Stimulated activated CD4-positive, alpha-beta T cell treated with anti-CD3 and anti-CD28 coated beads, Interleukin-2, amount 100 ng/mL, for 4 hours (primary cell): ENCODE results near the gene ATIC.

ENCODE experiments used
- DNase-seq: peaks from one replicate; pipeline ENCODE4 v3.0.0-alpha.2; 2020; ENCODE audit warnings: low read depth

Gene ATIC

GRCh38 chr2:215376103-215376780, 64.4 kb downstream of the ATIC start:
- DNase-seq: no peak

GRCh38 chr2:215377283-215377682, 65.4 kb downstream of the ATIC start:
- DNase-seq: no peak

- DNase-seq: no peak
Observed at GRCh38 chr2:215378045-215378444, 66.2 kb downstream of the ATIC start.

DNA sequence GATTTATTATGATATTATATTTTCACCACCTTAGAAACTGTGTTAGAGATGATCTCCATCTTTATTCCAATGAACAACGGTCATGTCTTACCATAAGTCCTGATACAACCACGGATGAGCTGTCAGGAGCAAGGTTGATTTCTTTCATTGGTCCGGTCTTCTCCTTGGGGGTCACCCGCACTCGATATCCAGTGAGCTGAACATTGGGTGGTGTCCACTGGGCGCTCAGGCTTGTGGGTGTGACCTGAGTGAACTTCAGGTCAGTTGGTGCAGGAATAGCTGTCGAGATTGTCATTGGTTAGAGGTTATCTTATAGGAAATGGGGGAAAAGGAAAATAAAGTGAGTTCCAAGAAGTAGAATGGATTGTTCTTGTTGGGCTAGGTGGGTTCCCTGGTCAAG, 67.2 kb downstream of the ATIC start:
- no peak for DNase-seq

DNA sequence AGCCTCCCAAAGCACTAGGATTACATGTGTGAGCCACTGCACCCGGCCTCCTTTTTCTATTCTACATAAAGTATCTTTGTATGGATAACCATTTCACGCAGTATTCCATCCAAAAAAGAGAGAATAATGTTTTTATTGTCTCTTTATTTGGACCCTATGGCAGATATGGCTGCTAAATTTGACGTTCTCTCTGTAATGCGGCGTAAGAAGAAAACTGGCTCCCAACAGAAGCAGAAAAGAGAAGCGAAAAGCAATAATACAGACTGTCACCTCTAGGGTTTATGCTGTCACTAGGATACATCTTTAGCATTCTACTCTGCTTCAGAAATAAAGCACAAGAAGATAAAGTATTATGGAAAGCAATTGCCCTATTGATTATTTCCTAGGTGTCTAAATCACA, 68.1 kb downstream of the ATIC start:
- no peak for DNase-seq

DNA sequence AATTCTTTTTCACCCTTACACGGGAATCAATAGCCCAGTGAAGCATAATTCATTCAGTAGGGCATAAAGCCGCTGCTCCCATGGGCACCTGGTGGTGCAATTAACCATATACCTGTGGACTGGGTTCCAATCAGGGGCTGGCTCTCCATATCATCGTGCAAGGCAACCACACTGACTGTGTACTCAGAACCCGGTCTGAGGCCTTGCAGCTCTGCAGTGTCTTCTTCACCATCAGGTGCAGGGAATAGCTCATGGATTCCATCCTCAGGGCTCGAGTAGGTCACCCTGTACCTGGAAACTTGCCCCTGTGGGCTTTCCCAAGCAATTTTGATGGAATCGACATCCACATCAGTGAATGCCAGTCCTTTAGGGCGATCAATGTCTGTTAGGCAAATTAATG, 68.8 kb downstream of the ATIC start:
- no peak for DNase-seq

DNA sequence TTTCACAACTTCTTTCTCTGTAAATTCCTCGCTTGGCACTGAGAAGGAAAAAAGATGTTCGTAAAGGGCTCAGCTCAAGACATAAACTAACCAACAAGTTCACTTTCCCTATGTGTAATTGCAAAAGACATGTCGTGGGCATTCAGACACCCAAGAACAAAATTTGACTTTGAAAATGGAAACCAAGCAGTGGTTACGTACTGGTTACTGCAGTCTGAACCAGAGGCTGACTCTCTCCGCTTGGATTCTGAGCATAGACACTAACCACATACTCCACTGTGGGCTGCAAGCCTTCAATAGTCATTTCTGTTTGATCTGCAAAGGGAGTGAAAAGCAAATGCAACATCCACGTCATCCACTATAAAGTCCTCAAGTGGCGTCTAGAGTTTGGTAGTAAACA, 70.2 kb downstream of the ATIC start:
- no peak for DNase-seq

GRCh38 chr2:215382480-215382879, 70.6 kb downstream of the ATIC start:
- DNase-seq: no peak

DNA sequence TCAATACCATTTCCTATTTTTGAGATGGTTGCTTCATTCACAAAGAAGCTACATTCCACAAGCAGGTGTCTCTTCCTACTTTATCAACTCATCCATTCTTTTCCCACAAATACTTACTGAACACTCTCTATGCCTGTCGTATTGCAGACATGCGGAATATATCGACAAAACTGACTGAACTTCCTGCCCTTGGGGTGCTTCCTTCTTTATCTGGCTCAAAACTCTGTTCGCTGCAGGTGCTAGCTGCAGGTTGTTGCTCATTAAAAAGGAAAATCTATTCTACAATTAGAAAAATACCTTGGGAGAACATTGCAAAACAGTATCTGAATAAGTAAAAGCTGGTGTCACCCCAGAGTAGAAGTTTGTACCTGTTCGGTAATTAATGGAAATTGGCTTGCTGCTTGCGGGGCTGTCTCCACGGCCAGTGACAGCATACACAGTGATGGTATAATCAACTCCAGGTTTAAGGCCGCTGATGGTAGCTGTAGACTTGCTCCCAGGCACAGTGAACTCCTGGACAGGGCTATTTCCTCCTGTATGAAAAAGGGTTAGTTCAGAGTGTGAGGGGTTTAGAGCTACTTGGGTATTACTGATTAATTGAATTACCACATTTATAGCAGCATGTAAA, 71.9 kb downstream of the ATIC start:
- no peak for DNase-seq

GRCh38 chr2:215384710-215385109, 72.9 kb downstream of the ATIC start:
- no peak for DNase-seq

DNA sequence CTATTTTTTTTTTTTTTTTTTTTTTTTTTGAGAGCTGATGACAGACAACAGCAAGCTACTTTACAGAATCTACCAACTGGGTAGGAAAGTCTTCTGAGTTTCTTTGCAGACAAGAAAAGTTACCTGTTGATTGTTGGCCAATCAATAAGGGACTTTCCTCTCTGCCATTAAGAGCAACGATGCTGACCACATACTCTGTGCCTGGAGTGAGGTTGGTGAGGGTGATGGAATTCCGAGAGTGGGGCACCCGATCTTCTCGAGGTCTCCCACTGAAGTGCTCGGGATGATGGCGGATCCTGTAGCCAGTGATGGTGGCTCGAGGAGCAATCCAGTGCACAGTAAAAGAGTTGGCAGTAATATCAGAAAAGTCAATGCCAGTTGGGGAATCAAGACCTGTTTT, 74.7 kb downstream of the ATIC start:
- no peak for DNase-seq

DNA sequence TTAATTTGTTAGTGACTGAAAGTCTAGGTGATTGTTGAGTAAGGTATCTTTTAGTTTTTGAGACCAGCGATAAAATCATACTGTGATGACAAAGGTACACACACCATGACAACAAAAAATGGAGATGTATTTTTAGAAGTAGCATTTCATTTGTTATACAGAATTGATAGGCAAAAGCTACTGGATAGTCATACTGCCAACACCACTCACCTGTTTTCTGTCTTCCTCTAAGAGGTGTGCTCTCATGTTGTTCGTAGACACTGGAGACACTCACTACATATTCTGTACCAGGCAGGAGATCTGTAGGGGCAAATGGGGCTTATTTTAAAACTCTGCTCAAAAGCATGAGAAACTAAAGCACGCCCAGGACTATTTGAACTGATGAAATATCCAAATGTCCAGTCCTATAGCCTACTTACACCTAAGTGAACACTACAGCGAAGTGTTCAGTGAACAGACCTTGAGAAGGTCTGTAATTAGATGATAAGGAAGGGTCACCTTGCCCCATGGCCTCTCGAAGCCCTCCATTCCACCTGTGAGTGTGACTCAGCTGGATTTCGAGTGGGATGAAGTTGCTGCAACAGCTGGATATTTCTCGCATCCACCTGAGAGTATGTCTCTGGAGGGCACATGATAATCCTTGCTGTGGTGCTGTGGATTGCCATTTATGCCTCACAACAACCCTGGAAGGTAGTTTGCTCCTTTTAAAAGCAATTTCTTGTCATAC, 76.3 kb downstream of the ATIC start:
- no peak for DNase-seq

DNA sequence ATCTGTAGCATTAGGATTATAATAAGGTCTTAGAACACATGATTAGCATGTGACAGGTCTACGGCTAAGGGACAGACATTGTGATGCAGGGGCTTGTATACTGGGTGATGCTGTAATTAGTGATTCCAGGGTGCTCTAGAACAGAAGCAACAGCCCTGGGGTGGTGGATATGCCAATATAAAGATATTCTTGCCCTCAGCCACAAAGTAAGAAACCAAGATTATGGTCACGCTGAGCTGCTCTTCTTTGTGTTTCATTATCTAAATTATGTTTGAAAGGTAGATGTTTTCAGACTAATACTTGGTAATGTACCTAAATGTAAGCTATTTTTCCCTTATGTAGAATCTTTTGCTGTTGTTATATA, 78.7 kb downstream of the ATIC start:
- no peak for DNase-seq

- DNase-seq: no peak
Observed at GRCh38 chr2:215391531-215391930, 79.7 kb downstream of the ATIC start.

GRCh38 chr2:215392164-215392563, 80.3 kb downstream of the ATIC start:
- no peak for DNase-seq

DNA sequence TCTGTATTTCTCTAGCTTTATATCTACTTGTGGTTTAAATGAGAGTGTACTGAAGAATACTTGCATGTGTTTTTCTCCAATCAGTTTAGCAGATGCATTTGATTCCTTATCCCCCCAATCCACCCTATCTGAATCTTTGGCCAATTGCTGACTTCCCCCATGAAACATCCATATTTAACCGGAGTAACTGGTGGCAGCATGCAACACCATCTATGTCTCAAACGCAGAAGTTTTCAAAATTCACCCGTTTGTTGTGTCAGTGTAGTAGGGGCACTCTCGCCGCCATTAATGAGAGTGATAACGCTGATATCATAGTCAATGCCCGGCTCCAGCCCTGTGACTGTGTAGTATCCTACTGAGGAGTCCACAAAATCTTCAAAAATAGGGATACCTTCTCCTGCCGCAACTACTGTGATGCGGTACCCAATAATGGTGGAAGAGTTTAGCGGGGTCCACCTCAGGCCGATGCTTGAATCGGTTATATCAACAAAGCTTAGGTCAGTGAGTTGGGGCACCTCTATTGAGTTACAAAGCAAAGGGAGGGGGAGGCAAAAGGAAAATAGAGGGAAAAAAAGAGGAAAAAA, 80.9 kb downstream of the ATIC start:
- DNase-seq: no peak

DNA sequence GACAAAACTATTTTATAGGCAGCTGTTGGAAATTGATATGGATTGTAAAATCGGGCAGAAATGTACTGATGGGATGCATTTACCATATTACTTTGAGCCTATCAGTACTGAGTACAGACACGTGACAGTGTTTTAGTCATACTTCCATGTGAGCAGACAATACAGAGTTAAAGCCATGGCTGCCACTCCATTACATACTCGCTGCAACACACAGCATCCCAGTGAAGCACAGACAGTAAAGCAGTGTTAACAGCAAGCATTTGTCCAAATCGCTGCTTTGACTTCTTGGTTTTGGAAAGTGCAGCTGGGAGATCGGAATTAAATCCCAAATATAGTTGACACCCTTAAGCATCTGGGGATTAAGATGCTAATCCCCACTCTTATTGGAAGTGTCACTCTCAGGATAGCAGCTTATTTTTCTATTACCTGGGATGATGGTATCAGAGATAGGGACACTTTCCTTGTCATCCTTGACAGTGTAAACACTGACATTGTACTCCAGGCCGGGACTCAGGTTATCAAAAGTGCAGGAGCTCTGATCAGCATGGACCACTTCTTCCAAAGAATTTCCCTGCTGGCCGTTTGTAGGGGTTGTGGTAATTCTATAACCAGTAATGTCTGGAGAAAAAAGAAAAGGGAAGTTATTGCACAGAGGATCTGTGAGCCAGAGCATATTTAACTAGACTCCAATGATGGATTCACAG, 82.4 kb downstream of the ATIC start:
- no peak for DNase-seq

- DNase-seq: no peak
Observed at GRCh38 chr2:215395687-215396460, 84.0 kb downstream of the ATIC start.

GRCh38 chr2:215396595-215397313, 84.9 kb downstream of the ATIC start:
- DNase-seq: no peak

GRCh38 chr2:215397632-215398341, 85.9 kb downstream of the ATIC start:
- no peak for DNase-seq
